GM18907 (cell line): ENCODE measurements around the gene CST9.
A peak's percentile ranks its signal among the peaks of the same experiment; 100 is the strongest.
"Not testable (repeated sequence)": the region's sequence is repeated elsewhere in the genome, so short reads cannot be mapped to it uniquely, and the experiment has no call there.

Experiments used
- ATAC-seq: cut with Tn5 transposase; IDR thresholded peaks from one replicate; pipeline ENCODE4 v1.9.1; 2021; ENCODE audit warnings: mild to moderate bottlenecking, moderate library complexity; ENCODE audit not compliant: unreplicated experiment

Gene CST9

DNA sequence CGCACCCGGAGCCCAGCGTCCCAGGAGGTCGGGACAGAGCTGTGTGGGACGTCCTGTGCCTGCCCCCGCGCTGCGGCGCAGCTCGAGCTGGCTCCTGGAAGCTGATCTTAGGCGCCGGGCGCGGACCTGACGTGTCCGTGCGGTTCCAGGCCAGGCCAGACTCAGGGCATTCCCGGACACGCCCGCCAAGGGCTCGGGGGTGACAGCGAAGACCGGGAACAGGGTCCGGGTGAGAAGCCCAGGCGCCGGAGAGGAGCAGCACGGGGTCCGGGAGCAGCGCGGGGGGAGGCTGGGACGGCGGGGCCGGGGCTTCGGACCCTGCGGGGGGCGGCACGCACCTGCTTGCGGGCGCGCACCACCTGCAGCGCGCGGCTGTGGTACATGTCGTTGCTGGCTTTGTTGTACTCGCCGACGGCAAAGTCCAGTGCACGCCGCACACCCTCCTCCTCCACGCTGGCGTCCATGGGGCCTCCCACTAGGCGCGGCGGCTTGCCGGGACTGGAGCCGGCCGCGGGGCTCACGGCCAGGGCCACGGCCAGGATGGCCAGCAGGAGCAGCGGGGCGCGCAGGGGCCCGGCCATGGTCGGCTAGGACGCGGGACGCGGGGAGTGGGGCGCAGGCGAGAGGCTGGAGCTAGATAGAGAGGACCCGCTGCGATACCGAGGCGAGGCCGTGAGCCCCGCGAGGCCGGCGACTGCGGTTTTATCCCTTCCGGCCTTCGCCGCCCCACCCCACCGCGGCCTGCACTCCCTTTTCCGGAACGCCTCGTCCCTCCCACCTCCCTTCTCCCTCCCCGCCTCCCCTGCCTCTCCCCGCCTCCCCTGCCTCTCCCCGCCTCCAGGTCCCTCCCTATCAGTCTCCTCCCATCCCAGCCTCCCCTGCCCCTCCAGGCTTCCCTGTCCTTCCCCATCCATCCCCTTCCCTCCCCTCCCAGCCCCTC lies 31.8 kb upstream of the CST9 start, which contains the start of gene CST3:
Gene CST3, minus strand, starts transcription at position 674 of the 940 bp plus-strand sequence. Its CDS starts 93 bp downstream, at position 581.
- peak; percentile 52 for ATAC-seq

DNA sequence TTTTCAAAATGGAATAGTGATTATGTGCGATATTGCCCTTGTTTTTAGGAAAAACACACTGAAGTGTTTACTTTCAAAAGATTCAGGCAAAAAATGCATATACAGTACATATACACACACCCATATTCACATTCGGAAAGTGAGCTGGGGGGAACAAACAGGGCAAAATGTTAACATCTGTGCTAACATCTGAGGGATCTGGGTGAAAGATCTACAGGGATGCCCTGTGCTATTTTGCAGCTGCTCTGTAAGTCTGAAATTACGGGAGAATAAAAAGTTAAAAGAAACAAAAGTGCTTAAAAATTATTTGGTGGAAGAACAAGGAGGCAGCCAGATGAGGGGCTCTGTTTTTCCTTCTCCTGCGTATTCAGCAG lies 31.2 kb upstream of the CST9 start:
- no peak for ATAC-seq

DNA sequence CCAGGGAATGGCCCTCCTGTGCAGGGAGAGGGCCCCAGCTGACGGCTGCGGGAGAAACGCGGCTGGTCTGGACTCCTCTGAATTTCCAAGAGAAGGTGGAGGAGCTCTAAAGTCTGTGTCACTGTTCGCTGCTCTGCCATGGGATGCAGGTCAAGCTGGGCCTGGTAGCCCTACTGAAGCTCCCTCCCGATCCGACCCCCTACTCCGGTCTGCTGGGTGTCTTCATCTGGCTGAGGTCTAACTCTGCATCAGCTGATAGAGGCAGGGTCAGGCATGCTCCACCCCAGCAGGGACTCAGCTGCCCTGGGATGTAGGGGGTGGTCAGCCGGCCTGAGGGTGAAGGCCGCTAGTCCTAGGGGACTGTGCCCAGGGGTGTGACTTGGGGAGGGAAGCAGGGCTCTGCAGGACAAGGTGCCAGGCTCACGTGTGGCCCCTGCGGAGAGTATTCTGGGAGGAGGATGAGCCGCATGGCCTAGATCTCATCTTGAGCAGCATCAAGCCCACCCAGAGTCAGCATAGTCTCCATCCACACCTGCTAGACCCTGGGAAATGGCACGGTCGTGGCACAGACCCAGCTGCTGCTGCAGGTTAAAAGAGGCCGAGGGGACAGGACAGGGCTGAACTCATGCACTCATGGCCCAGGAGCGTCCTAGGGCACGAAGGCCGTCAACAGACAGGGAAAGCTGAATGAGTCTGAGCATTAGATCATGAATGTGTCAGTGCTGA lies 30.6 kb upstream of the CST9 start:
- no peak for ATAC-seq

DNA sequence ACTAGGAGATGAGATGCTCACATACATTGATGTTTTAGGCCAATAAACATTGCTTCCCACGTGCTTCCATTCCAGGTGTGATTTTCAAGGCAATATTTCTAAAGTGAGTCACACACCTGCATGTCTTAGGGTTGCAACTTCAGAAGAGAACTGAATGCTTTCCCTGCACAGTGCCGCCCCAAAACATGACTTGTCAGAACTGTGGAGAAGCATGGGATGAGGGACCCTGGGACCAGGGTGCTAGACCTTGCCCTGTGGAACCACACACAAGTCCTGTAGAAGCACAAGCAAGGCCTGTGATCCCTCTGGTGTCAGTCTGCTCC lies 30.0 kb upstream of the CST9 start:
- ATAC-seq: not testable (repeated sequence)

DNA sequence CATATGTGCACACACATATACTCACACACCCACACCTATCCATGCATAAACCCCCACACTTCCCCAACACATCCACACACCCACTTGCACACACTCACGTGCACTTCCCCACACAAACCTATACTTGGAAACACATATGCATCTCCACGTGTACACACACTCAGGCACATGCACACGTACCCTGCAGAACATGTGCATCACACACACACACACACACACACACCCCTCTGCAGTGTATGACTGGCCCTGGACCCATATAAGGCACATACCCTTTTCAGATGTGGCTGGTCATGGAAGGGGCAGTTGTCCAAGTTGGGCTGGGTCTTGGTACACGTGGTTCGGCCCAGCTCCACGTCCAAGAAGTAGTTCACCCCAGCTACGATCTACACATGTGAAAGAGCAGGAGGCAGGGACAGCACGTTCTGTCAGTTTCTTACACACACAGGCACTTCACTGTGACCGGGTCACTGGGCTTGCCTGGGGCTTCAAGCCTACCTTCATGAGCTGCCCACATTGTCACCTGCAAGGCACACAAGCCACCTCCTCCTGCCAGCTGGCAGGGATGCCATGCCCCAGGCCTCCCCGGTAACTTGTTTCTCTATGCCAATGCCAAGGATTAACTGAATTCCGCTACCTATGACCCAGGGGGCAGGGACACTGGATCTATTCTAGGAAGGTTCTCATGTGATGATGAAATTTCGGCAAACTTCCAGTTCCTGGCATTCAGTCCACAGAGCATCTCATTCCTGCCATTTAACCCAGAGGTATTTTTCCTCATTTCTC lies 29.5 kb upstream of the CST9 start:
- no peak for ATAC-seq

DNA sequence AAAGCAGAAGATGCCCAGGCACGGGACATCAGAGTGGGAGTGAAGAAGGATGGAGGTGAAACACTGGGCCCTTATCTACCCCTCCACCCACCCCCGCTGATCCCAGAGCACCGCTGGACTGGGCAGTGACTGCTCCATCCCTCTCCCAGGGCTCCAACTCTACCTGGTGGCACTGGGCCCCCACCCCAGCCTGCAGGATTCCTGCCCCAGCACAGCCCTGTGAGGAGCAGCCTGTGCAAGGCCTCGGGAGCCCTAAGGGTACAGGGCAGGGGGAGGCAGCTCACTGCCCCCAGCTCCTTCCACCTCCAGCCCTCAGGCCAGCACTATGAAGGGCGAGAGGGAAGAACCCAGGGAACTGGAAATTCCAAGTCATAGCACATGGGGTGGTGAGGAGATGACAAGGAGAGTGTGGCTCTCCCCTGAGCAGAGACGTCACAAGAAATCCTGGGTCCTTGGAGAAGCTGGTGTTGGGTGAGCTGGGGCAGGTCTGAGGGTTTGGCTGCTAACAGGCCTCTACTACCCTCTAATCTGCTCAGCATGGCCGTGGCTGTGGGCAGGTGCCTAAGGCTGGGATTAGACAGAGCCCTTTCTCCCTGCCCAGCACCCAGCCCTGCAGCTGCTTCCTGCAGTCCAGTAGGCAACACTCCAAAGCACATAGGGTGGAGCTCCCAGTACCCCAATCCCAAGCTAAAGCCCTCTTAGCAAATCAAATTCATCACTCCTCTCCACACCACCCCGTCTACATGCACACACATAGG lies 28.5 kb upstream of the CST9 start:
- no peak for ATAC-seq

DNA sequence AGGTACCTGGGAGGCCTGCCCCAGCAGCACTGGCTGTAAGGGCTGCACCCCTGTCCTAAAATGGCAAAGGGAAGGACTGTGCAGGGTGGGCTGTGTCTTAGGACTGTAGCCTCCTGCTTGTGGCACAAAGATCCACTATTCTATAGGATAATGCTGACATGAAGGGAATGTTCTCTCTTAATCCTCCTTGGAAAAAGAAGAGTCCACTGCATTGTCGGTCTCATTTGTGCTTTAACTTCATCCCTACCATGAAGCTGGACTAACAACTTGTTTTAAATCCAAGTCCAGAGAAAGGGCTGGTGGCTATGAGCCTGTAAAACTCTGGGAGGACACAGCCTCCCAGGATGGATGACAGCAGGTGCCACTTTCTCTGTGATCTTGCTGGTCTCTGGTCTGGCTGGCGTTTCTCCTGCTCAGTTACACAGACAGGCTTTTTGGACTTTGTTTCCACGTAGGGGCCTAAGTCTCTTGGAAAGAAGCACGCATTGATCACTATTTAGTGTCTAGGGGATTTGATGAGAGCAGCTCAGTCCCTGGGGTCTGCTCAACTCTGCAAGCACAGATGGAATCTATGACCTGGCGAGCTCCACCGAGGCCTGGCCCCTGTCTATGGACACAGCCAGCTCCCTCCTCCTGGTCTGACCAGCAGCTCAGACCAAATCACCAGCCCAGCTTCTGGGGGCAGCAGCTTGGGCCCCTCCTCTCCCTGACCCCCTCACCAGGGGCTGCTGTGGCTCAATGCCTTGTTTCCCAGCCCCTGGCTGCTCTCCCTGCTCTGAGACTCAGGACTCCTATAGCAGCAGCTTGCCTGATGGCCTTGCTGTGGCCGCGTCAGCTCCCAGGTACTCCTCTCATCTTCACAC lies 27.2 kb upstream of the CST9 start:
- ATAC-seq: no peak

DNA sequence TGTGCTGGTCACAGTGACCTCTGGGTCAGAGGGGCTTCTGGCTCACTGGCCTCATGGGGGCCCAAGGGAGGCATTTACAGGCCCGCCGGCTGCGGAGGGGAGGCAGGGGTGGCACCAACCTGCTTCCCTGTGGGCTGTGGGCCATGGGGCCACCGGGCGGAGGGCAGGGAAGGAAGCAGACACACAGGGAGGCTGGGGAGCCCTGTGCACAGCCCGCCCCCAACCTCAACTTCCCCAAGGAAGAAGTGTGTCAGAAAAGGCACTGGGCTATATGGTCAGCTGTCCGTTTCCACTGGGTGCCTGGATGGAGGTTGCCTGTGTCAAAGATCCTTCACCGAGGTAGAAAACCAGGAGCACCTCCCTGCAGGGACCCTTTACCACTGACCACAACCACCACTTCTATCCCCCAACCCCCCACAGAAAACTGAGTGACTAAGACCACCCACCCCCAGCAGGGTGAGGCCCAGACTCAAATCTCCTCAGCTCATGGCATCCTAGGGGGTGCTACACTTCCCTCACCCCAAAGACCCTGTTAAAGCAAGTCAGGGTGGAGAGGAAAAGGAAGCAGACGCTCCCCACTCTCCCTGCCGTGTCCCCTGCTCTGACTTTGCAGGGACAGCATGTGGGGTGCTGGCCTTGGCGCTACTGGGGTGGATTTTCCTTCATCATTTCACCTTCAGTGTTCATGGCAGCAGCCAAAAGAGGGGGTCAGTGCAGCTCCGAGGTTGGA lies 26.4 kb upstream of the CST9 start:
- ATAC-seq: no peak

DNA sequence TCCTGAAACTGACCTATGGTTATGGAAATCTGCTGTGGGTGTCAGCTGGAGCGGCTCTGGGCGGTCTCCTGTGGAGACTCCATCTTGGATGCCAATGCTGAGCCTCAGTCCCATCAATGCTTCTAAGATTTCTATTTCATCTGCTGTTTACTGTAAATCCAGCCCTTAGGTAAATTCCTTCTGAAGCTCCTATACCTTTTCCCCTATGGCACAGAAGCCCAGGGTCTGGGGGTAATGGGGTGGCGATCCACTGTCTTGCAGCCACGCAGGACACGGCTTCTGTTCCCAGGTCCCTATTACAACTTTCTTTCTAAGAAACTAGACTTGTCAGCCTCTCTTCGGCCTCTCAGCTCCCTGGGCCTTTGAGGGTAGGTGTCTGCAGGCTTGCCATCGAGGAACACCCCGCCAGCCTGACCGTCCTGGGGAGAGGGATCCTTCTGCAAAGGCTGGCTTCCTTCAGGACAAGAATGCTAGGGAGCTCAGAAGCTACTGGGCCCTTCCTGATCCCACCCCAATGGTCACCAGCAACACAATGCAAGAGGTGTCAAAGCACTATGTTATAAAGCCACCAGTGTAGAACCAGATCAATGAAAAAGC lies 25.6 kb upstream of the CST9 start:
- no peak for ATAC-seq

DNA sequence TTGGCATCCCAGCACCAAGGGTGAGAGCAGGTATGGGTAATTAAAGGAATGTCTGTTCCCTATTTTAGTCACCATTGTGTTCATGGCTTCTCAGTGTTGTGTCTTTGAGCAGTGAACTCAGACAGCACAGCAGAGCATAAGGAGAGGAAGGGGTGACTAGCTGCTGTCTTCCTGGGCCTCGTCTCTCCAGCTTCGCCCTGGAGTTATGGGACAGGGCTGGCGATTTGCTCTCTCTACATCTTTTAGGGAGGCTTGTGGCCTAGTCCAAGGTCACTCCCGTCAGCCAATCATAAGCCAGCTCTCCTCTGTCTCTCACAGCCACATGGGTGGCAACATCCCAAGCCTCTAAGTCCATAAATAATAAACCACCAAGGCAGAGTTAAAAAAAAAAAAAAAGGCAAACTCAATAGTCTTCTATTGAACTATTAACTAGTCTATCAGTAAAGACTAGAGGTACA lies 24.7 kb upstream of the CST9 start:
- no peak for ATAC-seq

DNA sequence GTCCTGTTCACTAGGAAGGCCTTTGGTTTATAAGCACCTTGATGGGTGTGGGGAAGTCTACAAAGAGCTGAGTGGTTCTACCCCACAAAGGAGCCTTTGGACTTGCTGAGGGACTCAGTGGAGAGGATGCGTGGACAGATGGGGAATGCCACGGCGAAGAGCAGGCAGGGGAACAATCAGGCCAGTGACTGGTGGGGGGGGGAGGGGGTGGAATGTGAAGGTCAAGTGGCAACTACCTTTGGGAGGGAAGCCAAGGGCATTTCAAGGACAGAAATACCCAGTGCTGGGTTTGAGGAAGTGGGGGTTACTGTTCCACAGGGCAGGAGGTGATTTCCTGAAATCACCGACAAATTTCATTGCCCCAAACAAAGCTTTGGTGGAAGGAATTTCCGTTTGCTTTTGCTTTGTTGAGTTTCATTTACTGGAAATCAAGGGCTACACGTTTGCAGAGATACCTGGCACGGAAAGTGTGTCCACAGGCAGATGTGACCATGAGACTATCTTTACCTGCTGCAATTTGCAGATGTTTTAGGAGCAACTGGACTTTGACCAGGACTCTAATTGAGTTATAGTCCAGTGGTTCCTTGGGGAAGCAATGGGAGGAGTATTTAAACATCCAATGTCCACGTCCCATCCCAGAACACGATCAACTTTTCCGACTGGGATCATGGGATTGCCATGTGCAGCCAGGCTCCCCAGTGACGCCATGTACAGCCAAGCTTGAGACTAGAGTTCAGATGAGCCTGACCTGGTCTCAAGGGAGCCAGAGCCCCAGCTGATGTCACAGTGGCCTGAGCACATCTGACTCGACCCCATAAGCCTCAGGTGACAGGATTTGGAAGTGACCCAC lies 24.1 kb upstream of the CST9 start:
- ATAC-seq: peak; percentile 38

DNA sequence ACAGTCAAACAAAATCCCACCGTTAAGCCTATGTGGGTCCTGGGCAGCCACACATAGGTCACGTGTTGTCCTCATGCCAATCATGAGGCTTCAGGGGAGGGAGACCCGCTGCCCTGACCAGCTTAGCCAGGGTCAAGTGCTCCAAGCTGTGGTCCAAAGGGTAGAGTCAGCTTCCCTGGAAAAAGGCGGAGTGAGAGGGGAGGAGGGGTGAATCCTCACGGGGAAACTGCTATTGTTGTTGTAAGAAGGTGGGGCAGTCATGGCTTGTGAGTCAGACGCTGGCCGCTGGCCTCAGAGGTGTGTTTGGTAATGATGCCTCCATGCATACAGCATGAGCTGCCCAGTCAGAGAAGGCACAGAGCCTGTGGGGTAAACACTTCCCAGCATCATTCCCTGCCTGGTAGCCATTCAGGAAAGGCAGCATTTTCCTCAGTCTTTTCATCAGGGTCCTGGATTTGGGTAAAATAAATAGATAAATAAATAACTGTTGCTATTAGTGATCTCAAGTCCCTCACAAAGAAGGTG lies 23.4 kb upstream of the CST9 start:
- ATAC-seq: no peak

DNA sequence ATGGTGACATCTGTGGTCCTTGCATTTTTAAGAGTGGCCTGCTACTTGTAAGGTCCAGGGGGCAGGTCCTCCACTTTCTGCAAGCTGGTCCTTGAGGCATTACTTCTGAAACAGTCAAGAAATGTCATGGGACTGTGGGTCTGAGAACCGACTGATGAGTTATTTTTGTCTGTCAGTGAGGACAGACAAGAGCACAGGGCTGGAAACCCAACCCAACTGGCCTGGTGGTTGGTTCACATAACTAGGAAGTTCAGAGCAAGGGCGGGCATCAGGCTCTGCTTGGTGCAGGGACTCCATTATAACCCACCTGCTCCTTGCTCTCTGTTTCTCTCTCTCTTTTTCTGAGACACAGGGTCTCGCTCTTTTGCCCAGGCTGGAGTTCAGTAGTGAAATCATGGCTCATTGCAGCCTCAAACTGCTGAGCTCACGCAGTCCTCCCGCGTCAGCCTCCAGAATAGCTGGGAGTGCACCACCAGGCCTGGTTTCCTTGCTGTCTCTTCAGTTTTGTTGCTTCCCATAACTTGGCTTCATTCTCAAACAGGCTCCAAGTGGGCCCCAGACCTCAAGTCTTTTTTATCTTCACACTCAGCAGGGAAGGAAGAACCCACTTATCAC lies 22.8 kb upstream of the CST9 start:
- no peak for ATAC-seq

DNA sequence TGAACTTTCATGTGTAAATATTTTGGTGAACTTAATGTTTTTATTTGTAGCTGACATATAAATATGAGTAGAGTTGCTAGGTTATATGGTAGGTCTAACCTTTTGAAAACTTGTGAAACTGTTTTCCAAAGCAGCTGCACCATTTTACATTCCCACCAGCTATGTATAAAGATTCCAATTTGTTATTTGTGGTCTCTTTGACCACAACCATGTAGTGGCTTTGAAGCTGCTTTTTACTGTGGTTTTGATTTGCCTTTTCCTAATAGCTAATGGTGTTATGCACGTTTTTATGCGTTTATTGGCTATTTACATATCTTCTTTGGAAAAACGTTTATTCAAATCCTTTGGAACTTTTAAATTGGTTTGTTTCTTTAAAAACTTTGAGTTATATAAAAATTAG lies 21.8 kb upstream of the CST9 start:
- ATAC-seq: no peak

DNA sequence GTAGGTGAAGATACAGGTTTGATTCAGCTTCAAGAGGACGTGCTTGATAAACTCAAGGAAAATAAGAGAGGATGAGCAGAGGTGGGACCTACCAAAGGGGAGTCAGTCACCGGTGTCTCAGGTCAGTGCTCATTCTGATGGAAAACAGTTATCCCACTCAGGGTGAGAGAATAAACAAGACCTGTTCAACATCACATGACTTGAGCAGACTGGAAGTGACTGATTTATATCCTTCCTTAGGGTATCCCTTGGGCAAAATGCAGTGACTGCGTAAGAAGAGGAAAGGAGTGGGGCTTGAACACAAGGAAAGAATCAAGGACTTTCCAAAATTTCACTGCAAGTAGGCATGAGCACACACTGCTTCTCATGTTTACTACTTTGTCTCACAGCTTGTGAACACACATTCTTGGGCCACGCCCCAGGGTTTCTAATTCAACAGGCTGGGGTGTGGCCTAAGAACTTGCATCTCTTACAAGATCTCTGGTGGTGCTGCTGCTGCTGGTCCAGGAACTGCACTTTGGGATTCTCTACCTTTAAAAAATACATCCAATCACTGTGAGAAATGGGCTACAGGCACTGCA lies 20.4 kb upstream of the CST9 start:
- no peak for ATAC-seq

DNA sequence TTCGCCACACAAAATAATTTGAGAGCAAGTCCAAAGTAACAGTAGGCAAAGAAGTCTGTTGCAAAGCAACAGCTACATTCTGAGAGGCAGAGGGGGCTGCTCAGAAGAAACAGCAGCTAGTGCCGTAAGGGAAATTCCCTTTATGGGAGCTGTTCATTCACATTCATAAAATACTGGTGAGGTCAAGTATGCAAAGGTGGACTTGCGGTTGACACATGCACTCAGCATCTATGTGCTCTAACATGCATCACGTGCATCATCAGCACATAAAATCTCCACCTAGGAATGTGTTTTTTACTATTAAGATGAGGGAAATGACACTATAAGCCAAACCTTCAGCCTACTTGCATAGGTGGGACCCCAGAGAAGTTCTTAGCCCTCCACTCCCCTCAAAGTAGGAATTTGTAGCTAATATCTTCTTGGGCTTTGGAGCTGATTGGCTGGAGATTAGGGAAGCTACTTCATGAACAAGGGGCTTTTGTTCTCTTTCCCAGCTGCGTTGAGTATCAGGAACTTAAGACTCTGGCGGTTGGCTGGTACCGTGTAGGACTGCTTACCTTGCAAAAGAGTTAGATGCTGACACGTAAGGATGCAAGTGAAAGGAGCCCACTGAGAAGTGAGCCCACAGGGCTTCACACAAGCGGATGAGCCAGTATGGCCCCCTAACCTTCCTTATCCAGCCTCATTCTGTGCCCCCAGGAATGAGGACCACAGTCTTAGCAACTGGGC lies 19.7 kb upstream of the CST9 start:
- ATAC-seq: peak; percentile 51
